ENCODE measurements around the gene BTLA.

Gene BTLA

GRCh38 chr3:112416391-112417212, 82.7 kb downstream of the BTLA start:
- no peak overlapping the region for H3K4me3 ChIP-seq (ENCODE audit: low read depth, low read length)
- no peaks in the 10 kb centered on the region for H3K4me1 ChIP-seq
- no peak for TF ChIP-seq CTCF (IDR thresholded peaks at IDR 0.05)
- no peak overlapping the region for H2AFZ ChIP-seq
- H3K9me3 ChIP-seq (ENCODE audit: control insufficient read depth, low read length) = no peaks in the 10 kb centered on the region
- no peaks in the 10 kb centered on the region for H3K27me3 ChIP-seq (ENCODE audit: control insufficient read depth, insufficient read depth, low read length)
- H3K9ac ChIP-seq = no peak overlapping the region
- H3K4me2 ChIP-seq (ENCODE audit: low read length) = no peak overlapping the region
- no peaks in the 10 kb centered on the region for H3K79me2 ChIP-seq
- no peaks in the 10 kb centered on the region for H3K36me3 ChIP-seq (ENCODE audit: control insufficient read depth, insufficient read depth, low read length)
- no peak overlapping the region for H3K27ac ChIP-seq

- no peaks in the 10 kb centered on the region for H3K4me1 ChIP-seq
- H3K79me2 ChIP-seq = no peaks in the 10 kb centered on the region
- no peaks in the 10 kb centered on the region for H3K27me3 ChIP-seq (ENCODE audit: control insufficient read depth, insufficient read depth, low read length)
- no peak overlapping the region for H3K4me2 ChIP-seq (ENCODE audit: low read length)
- H3K27ac ChIP-seq = no peak overlapping the region
- no peak overlapping the region for H2AFZ ChIP-seq
- no peak overlapping the region for H3K4me3 ChIP-seq (ENCODE audit: low read depth, low read length)
- H3K9me3 ChIP-seq (ENCODE audit: control insufficient read depth, low read length) = no peaks in the 10 kb centered on the region
- TF ChIP-seq CTCF (IDR thresholded peaks at IDR 0.05) = no peak
- H3K36me3 ChIP-seq (ENCODE audit: control insufficient read depth, insufficient read depth, low read length) = no peaks in the 10 kb centered on the region
- H3K9ac ChIP-seq = no peak overlapping the region
These were observed 83.9 kb downstream of the BTLA start for GRCh38 chr3:112415390-112415789.
